SHP77 (cell line): ENCODE results near the gene DARS2.
"Not testable (repeated sequence)": the region's sequence is repeated elsewhere in the genome, so short reads cannot be mapped to it uniquely, and the experiment has no call there.

ENCODE experiments used
- DNase-seq, 2 experiments: peaks; one replicate each; lab custom pipeline; 2025; lab: John Stamatoyannopoulos, UW

The DARS2 gene

GRCh38 chr1:173862146-173862768, 37.8 kb downstream of the DARS2 start:
- DNase-seq, result not testable (repeated sequence)

GRCh38 chr1:173862769-173863223, 38.3 kb downstream of the DARS2 start:
- DNase-seq, result no peak

DNA sequence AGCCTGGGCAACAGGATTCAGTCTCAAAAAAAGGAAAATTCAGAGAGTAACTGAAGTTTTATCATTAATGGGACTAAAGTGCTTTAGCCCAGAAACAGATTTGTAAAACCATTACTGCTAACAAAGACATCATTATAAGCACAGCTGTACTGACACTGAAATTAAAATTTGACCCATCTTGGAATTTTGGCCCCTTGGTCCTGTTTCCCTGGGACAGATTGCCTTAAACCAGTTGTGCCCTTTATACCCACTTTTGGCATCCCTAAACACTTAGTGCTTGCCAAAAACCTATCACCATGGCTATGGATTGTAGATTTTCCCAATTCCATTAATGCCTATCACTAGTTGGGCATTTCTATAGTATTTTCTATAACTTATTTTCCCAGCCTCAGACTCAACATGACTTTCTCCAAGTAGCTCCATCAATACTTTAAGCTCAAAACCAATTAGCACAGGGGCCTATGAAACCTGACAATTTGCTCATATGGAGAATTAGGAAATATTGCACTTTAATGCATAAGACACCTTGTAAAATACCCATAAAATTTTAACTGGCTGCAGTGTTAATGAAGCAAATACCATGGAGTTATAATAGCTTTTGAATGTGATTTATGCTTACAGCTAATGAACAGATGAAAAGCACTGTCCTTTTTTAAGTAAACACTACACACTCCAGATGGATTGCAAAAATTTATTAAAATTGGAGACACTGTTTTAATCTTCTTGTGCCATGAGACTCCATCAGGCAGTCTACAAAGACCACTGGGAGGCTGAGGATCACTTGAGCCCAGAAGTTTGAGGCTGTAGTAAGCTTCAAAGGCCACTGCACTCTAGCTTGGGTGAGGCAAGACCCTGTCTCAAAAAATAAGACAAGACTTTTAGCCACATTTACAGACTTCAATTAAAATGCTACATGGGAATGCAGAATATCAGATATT, 39.0 kb downstream of the DARS2 start:
- DNase-seq, result peak in 1 of 2 experiments; percentile 5

DNA sequence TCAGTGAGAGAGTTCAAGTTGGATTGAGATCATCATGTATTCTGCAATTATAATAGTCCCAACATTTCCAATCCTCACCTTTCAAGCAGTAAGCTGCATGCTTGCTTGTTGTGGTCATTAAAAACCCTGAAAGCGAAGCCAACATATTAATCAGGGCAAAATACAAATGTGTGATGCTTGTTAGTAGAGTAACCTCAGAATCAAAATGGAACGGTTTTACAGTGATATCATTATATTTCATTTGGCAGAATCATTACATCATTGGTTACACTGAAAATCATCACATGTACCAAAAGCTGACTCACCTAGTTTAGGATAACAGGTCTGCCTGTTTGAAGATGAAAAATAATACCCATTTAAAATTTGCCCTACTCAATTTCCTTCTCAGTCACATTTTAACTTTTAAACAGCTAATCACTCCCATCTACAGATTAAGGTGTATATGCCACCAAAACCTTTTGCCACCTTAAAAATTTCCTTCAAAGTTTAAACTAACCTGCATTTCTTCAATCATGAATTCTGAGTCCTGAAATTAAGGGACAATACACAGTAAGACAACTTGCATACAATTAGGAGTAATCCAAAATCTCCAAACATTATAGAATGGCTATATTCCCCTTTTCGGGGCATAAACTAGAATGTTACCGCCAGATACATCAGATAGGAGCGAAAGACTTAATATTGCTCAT, 39.9 kb downstream of the DARS2 start:
- DNase-seq, result no peak

DNA sequence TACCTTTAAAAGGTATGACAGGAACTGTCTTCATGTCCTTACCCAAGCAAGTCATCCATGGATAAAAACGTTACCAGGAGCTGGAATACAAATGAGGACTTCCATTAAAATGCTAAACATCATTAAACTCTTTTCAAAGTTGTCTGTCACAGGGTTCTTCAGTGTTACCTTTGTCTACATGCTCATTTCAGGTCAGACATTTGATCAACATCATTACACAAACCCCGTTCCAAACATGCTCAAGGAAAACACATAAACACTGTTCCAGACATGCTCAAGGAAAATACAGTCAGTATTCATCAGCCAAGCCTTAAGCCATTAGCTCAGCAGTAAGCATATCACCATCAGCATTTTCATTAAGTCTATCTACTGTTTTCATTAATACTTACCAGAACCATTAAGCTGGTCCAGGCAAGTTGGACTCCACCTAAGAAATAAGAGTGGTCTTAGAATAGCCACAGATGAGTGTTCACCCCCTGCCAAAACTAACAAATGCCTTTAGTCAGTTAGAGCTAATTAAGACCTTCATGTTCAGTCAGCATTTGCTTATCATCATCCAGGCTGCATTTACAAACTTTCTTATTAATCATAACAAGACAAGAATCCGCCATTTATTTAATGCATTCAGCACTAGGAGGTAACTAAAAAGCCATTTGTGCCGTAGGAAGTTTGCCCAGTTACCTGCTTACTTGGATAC, 41.1 kb downstream of the DARS2 start:
- DNase-seq, result no peak

DNA sequence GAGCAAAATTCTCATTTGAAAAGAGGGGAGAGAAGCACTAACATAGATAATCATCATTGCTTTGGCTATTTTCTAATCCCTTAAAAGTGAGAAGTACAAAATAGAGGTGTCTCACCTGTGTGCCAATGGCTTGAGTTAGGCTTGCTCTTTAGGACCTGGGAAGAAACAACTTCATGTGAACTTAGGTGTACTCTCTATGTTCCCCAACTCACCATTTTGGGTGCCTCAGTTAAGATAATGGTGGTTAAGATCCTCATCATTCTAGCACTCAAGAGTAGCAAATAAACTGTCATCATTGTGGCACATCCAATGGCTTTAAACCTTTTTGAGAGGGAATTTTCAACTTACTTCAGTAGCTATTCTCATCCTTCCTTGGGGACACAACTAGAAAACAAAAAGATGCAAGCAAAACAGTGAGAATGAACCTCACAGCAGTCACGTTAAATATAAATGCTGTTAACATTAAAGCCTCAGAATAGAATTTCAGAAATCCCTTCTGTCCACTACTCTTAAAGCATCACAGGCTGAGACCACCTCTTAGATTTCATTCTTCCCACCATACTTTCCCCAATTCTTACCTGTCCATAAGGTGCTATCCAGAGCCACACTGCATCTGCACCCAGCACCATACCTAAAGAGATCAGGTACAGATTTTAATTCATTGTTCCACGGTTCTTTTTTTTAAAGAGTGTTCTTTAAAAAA, 42.1 kb downstream of the DARS2 start:
- DNase-seq, result no peak

DNA sequence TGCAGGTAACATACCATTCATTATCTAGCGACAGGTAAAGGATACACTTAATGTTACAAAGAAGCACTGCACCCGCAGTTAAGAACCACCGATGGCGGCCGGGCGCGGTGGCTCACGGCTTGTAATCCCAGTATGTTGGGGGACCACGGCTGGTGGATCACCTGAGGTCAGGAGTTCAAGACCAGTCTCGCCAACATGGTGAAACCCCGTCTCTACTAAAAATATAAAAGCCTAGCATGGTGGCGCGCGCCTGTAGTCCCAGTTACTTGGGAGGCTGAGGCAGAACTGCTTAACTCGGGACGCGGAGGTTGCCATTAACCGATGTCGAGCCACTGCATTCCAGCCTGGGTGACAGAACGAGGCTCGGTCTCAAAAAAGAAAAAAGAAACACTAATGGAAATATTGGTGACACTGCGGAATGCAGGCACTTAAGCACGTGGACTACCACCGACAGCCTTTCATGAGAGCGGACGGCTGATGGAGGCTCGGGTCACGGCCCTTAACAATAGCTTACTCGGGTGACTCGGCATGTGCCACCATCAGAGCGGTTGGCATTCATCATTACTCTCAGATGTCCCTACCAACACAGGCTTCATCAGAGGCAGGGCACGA, 42.8 kb downstream of the DARS2 start:
- DNase-seq, result no peak

DNA sequence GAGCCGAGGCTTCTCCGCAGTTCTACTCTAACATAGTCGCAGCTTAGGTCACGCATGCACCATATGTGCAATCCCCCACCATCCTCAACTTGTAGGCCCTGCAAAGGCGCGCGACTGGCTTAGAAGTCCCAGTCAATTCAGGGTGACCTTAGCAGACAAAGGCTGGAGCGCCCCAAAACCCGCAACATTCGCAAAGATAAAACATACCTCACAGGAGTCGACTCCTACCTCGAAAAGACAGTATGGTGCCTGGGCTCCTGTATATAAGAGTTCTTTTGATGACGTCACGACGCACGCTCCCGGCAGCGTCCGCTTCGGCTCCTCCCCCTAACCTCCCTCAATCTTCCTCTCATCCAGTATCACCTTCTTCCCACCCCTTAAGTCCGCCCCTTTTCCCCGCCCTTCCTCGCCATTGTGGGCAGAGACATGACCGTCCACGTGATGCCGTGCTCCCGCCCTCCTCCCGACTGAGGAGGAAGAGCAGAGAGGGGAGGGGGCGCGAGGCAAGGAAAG, 43.3 kb downstream of the DARS2 start, which contains the start of gene GAS5:
Gene GAS5, minus strand, starts transcription at position 237 of the 513 bp plus-strand sequence.
- peak; percentile 99 for DNase-seq

GRCh38 chr1:173868266-173869020, 44.0 kb downstream of the DARS2 start, which contains the start of gene ZBTB37:
ZBTB37 (plus strand) TSS chr1:173868380; CDS start chr1:173870226, 1,846 bp downstream.
- peak; percentile 83 to 84 for DNase-seq

DNA sequence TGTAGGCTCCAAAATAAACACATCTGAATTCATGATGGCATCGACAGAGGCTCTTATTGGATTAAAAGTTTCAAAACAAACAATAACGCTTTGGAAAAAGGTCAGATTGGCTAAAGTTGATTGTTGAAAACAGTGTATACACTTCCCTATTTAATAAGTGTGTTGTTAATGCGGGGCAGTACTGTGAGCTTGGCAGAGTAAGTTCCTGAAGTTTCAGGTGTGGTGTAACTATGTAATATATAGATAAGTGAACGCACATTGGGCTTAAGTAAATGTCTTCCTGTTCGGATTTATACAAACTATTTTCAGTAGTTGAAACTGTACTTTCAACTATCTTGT, 44.5 kb downstream of the DARS2 start:
- no peak for DNase-seq

- DNase-seq, result no peak
Measured at GRCh38 chr1:173870252-173871075, 46.0 kb downstream of the DARS2 start.

DNA sequence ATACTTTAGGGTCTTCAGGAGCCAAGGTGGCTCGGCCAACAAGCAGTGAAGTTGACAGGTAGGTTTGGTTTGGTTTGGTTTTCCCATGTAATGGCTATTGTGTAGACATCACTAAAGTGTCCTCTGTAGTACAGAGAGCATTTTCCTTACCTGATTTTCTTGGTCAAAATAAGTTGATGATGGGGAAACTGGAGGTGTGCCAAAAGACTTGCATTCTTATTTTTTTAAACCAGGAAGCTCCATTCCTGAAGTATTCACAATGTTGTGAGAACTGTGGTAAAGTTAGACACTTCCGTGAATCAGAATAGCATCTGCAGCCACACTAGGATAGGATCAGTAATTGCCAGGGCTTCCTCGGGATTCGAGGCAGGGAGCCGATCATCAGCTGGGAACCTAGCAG, 46.6 kb downstream of the DARS2 start:
- no peak for DNase-seq

DNA sequence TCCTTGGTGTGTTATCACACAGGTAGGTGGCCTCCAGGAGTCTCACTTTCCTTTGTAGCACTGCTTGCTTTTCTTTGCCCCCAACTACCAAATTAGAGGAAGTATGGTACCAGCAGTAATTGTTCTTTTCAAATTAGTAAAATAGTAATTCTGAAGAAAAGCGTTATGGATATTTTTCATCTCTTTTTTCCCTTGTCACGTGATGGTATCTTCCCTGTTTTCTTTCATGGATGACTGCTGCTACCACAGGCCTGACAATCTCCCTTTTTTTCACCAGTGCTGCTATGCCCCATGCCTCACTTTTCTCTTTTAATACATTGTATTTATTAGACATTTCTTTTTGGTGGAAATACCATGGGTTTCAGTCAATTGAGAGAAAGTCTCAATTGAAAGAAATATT, 47.0 kb downstream of the DARS2 start:
- no peak for DNase-seq

- DNase-seq, result no peak
Measured at GRCh38 chr1:173876732-173877131, 52.3 kb downstream of the DARS2 start.

DNA sequence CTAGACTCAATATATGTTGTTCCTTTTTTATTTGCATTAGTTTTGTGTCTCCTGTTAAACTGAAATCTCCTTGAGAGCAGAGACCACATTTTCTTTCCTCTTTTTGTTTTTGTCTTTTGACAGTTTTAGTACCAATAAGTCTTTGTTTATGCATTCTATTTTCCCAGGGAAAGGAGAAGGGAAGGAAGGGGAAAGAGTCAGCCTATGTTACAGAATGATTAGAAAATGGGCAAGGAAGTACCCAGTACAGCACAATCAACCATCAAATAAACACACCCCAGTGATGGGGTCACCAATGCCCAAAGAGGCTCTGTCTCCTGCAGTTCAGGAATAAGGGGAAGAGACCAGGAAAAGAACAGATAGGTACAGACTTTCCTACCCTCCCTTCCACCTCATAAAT, 53.8 kb downstream of the DARS2 start:
- DNase-seq, result no peak

GRCh38 chr1:173881117-173881516, 56.6 kb downstream of the DARS2 start:
- not testable (repeated sequence) for DNase-seq

DNA sequence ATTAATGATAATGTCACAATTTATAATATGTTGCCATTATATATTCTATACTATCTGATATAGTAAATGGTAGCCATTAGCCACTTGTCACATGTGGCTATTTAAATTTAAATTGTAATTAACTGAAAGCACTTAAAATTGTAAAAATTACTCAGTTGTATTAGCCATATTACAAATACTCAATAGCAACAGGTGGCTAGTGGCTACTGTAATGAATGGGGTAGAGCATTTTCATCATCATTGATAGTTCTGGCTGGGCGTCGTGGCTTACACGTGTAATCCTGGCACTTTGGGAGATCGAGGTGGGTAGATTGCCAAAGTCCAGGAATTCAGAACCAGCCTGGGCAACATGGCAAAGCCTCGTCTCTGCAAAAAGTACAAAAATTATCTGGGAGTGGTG, 60.2 kb downstream of the DARS2 start:
- no peak for DNase-seq

DNA sequence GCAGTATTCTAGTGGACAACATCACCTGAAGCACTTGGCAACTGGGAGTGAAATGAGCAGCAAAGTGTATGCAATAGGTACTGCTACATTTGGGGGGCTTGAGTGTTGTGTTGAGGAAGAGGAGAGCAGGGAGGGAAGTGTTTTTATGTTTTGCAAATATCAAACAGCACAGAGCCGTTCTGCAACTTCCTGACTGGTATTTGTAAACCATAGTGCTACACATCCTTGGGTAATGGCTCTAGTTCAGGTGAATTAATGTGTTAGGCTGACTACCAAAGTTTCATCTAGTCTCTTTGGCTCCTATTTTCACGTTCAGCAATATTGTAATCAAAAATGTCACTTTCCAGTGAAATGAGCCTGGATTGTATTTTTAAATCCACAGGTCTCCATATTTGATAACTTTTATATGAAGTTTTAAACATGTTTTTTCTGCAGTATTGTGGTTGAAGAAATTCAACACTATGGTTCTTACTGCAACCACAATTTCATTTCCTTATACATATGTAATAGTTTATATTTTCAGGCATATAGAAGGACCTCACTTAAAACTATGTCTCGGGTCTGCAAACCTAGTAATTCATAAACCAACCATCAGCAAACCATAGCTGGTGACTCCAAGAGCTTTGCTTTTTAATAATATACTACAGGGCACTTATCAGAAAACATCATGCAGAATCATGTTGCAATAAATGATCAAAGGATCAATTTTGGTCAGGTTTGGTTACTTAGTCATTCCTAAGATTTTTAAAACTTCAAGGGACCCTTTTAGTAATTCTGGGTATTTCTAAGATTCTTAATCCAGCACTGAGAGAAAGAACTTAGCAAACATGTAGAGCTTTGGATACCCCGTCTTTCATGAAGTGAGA, 62.5 kb downstream of the DARS2 start:
- no peak for DNase-seq
